Measurements from ENCODE around the gene GPR171. TPM values are rescaled to one million over a fixed set of nuclear protein-coding genes. Genes with fewer than 3 reads are reported as not detected.

The GPR171 gene
- total and polyA plus RNA-seq, 5 donors, result 0.20 to 0.50 (median 0.36) TPM; not detected in 1

- Histone ChIP-seq H3K4me3 (ENCODE audit: low read length) (no peak overlapping the region), H3K27ac (ENCODE audit: low read length) (no peak overlapping the region), H3K27me3 (ENCODE audit: control insufficient read depth, insufficient read depth) (no peaks in the 10 kb centered on the region), H3K9me3 (ENCODE audit: control insufficient read depth, low read length) (no peaks in the 10 kb centered on the region), H3K4me1 (ENCODE audit: control insufficient read depth, insufficient read depth, low read length) (peaks cover 4% of the 10 kb centered on the region)
- DNase-seq (no peak), ATAC-seq (no peak)
- 85% methylated on average over 1 of the region's 1 CpG for WGBS
- intact Hi-C loops (cut with DNase I), result no loop called here
Measured at GRCh38 chr3:151214459-151214858, 11.4 kb upstream of the GPR171 start.

GRCh38 chr3:151213881-151214280, 10.9 kb upstream of the GPR171 start:
- intact Hi-C loops (cut with DNase I), result no loop called here
- H3K27me3 ChIP-seq (ENCODE audit: control insufficient read depth, insufficient read depth), result no peaks in the 10 kb centered on the region
- no peak overlapping the region for H3K4me3 ChIP-seq (ENCODE audit: low read length)
- H3K9me3 ChIP-seq (ENCODE audit: control insufficient read depth, low read length), result no peaks in the 10 kb centered on the region
- DNase-seq (no peak), ATAC-seq (no peak)
- H3K4me1 ChIP-seq (ENCODE audit: control insufficient read depth, insufficient read depth, low read length), result peaks cover 4% of the 10 kb centered on the region
- H3K27ac ChIP-seq (ENCODE audit: low read length), result no peak overlapping the region
- WGBS, result 92% methylated on average over 5 of the region's 5 CpGs

- Histone ChIP-seq H3K27ac (ENCODE audit: low read length) (no peak overlapping the region), H3K4me3 (ENCODE audit: low read length) (no peak overlapping the region), H3K27me3 (ENCODE audit: control insufficient read depth, insufficient read depth) (no peaks in the 10 kb centered on the region), H3K9me3 (ENCODE audit: control insufficient read depth, low read length) (no peaks in the 10 kb centered on the region), H3K4me1 (ENCODE audit: control insufficient read depth, insufficient read depth, low read length) (peaks cover 4% of the 10 kb centered on the region)
- no peak for DNase-seq
- intact Hi-C loops (cut with DNase I), result no loop called here
- WGBS, result 73% methylated on average over 4 of the region's 4 CpGs
- ATAC-seq, result no peak
Measured at GRCh38 chr3:151213151-151213550, 10.1 kb upstream of the GPR171 start.

GRCh38 chr3:151210676-151211381, 7.8 kb upstream of the GPR171 start:
- DNase-seq (no peak), ATAC-seq (no peak)
- H3K27ac ChIP-seq (ENCODE audit: low read length), result no peak overlapping the region
- H3K27me3 ChIP-seq (ENCODE audit: control insufficient read depth, insufficient read depth), result no peaks in the 10 kb centered on the region
- WGBS, result 53% methylated on average over 4 of the region's 4 CpGs
- no peaks in the 10 kb centered on the region for H3K9me3 ChIP-seq (ENCODE audit: control insufficient read depth, low read length)
- intact Hi-C loops (cut with DNase I), result no loop called here
- H3K4me1 ChIP-seq (ENCODE audit: control insufficient read depth, insufficient read depth, low read length), result no peaks in the 10 kb centered on the region
- H3K4me3 ChIP-seq (ENCODE audit: low read length), result no peak overlapping the region

- intact Hi-C loops (cut with DNase I), result no loop called here
- no peak overlapping the region for H3K27ac ChIP-seq (ENCODE audit: low read length)
Measured at GRCh38 chr3:151209654-151210053, 6.6 kb upstream of the GPR171 start.

GRCh38 chr3:151206201-151206600, 3.2 kb upstream of the GPR171 start:
- Histone ChIP-seq H3K27ac (ENCODE audit: low read length) (no peak overlapping the region), H3K27me3 (ENCODE audit: control insufficient read depth, insufficient read depth) (no peaks in the 10 kb centered on the region), H3K9me3 (ENCODE audit: control insufficient read depth, low read length) (no peaks in the 10 kb centered on the region), H3K4me1 (ENCODE audit: control insufficient read depth, insufficient read depth, low read length) (no peaks in the 10 kb centered on the region), H3K4me3 (ENCODE audit: low read length) (no peak overlapping the region)
- no peak for ATAC-seq
- 89% methylated on average over 3 of the region's 3 CpGs for WGBS
- DNase-seq, result no peak
- intact Hi-C loops (cut with DNase I), result no loop called here

More at GRCh38 chr3:151209654-151210053, 6.6 kb upstream of the GPR171 start:
- DNase-seq (no peak), ATAC-seq (no peak)
- Histone ChIP-seq H3K27me3 (ENCODE audit: control insufficient read depth, insufficient read depth) (no peaks in the 10 kb centered on the region), H3K4me3 (ENCODE audit: low read length) (no peak overlapping the region), H3K9me3 (ENCODE audit: control insufficient read depth, low read length) (no peaks in the 10 kb centered on the region), H3K4me1 (ENCODE audit: control insufficient read depth, insufficient read depth, low read length) (no peaks in the 10 kb centered on the region)
- WGBS, result 84% methylated on average over 3 of the region's 3 CpGs

- Histone ChIP-seq H3K27me3 (ENCODE audit: control insufficient read depth, insufficient read depth) (no peaks in the 10 kb centered on the region), H3K4me3 (ENCODE audit: low read length) (no peak overlapping the region), H3K27ac (ENCODE audit: low read length) (no peak overlapping the region), H3K4me1 (ENCODE audit: control insufficient read depth, insufficient read depth, low read length) (no peaks in the 10 kb centered on the region), H3K9me3 (ENCODE audit: control insufficient read depth, low read length) (no peaks in the 10 kb centered on the region)
- ATAC-seq (no peak), DNase-seq (no peak)
- WGBS, result 92% methylated on average over 6 of the region's 6 CpGs
- intact Hi-C loops (cut with DNase I), result no loop called here
Measured at GRCh38 chr3:151205482-151205881, 2.5 kb upstream of the GPR171 start.

- no peak overlapping the region for H3K4me3 ChIP-seq (ENCODE audit: low read length)
- 80% methylated on average over 3 of the region's 3 CpGs for WGBS
- H3K27ac ChIP-seq (ENCODE audit: low read length), result no peak overlapping the region
- intact Hi-C loops (cut with DNase I), result no loop called here
- DNase-seq (no peak), ATAC-seq (no peak)
- no peaks in the 10 kb centered on the region for H3K9me3 ChIP-seq (ENCODE audit: control insufficient read depth, low read length)
- H3K27me3 ChIP-seq (ENCODE audit: control insufficient read depth, insufficient read depth), result no peaks in the 10 kb centered on the region
- H3K4me1 ChIP-seq (ENCODE audit: control insufficient read depth, insufficient read depth, low read length), result no peaks in the 10 kb centered on the region
Measured at GRCh38 chr3:151204530-151205402, 1.8 kb upstream of the GPR171 start.

GRCh38 chr3:151201051-151201730, 1.8 kb downstream of the GPR171 start:
- DNase-seq (no peak), ATAC-seq (no peak)
- intact Hi-C loops (cut with DNase I), result no loop called here
- 94% methylated on average over 7 of the region's 7 CpGs for WGBS
- Histone ChIP-seq H3K4me3 (ENCODE audit: low read length) (no peak overlapping the region), H3K27me3 (ENCODE audit: control insufficient read depth, insufficient read depth) (no peaks in the 10 kb centered on the region), H3K4me1 (ENCODE audit: control insufficient read depth, insufficient read depth, low read length) (no peaks in the 10 kb centered on the region), H3K27ac (ENCODE audit: low read length) (no peak overlapping the region), H3K9me3 (ENCODE audit: control insufficient read depth, low read length) (no peaks in the 10 kb centered on the region)

- H3K27ac ChIP-seq (ENCODE audit: low read length), result no peak overlapping the region
- H3K9me3 ChIP-seq (ENCODE audit: control insufficient read depth, low read length), result no peaks in the 10 kb centered on the region
- no peaks in the 10 kb centered on the region for H3K4me1 ChIP-seq (ENCODE audit: control insufficient read depth, insufficient read depth, low read length)
- H3K27me3 ChIP-seq (ENCODE audit: control insufficient read depth, insufficient read depth), result no peaks in the 10 kb centered on the region
- DNase-seq (no peak), ATAC-seq (no peak)
- 70% methylated on average over 2 of the region's 2 CpGs for WGBS
- no peak overlapping the region for H3K4me3 ChIP-seq (ENCODE audit: low read length)
- intact Hi-C loops (cut with DNase I), result no loop called here
Measured at GRCh38 chr3:151200586-151200985, 2.4 kb downstream of the GPR171 start.
